Activated T-cell treated with anti-CD3 and anti-CD28 coated beads, Interleukin-2, amount 50 U/mL, for 72 hours (primary cell): ENCODE data around the gene IBA57. TPM values are rescaled to one million over a fixed set of nuclear protein-coding genes. Genes with fewer than 3 reads are reported as not detected.
"Not testable (repeated sequence)": the region's sequence is repeated elsewhere in the genome, so short reads cannot be mapped to it uniquely, and the experiment has no call there.

Experiments
- ATAC-seq, 2 donors: fragments of 150-1000 bp; cut with Tn5 transposase; replicated peaks in 1 of 2; 2 replicates each; pipeline ENCODE4 v1.10.0; 2021; ENCODE audit warnings: moderate library complexity in 2 of 2, mild to moderate bottlenecking in 1 of 2
- DNase-seq, 2 donors: peaks; one replicate each; pipeline ENCODE4 v3.0.0; 2021 to 2022; ENCODE audit warnings: mixed read lengths in 1 of 2
- H3K27ac Mint-ChIP-seq: one replicate; pipeline ENCODE4 v1.8.0; 2022; ENCODE audit warnings: mild to moderate bottlenecking, moderate library complexity, mixed read lengths
- H3K27me3 Mint-ChIP-seq: one replicate; pipeline ENCODE4 v1.8.0; 2022; ENCODE audit warnings: low read depth, mixed read lengths
- H3K36me3 Mint-ChIP-seq, 2 donors: one replicate each; pipeline ENCODE4 v1.8.0; 2022; ENCODE audit warnings: mixed read lengths in 2 of 2, mild to moderate bottlenecking in 1 of 2; ENCODE audit not compliant: insufficient read depth in 2 of 2
- H3K4me1 Mint-ChIP-seq: one replicate; pipeline ENCODE4 v1.8.0; 2022; ENCODE audit warnings: low read depth, mixed read lengths
- H3K4me3 Mint-ChIP-seq, 2 donors: one replicate each; pipeline ENCODE4 v1.8.0; 2022; ENCODE audit warnings: mild to moderate bottlenecking in 2 of 2, mixed read lengths in 2 of 2, moderate library complexity in 2 of 2
- H3K9me3 Mint-ChIP-seq, 2 donors: one replicate each; pipeline ENCODE4 v1.8.0; 2022; ENCODE audit warnings: mixed read lengths in 2 of 2
- total RNA-seq, 2 donors: library from RNA; stranded (reverse); gene quantifications; one replicate each; pipeline ENCODE4 v1.2.3, GENCODE V29; 2022

IBA57 gene
- total RNA-seq, 2 donors from 2014 or later, result 9.1 TPM

DNA sequence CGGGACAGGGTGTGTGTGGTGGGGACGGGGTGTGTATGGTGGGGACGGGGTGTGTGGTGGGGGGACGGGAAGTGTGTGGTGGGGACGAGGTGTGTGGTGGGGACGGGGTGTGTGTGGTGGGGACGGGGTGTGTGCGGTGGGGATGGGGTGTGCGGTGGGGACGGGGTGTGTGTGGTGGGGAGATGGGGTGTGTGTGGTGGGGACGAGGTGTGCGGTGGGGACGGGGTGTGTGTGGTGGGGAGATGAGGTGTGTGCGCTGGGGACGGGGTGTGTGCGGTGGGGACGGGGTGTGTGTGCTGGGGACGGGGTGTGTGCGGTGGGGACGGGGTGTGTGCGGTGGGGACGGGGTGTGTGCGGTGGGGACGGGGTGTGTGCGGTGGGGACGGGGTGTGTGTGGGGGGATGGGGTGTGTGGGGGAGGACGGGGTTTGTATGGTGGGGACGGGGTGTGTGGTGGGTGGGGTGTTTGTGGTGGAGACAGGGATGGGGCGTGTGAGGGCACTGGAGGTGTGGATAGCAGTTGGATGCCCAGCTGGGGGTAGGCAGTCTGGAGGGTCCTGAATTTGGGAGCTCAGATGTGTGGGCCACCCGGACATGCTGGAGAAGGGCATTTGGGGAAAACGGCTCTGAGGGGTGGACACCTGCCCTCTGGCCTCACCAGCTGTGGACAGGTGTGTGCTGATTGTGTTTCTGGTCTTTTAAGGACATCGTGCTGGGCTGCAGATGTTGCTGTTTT, 16.9 kb downstream of the IBA57 start:
- Mint-ChIP-seq H3K4me1 (peaks cover 14% of the 10 kb centered on the region), H3K36me3 (no peaks in the 10 kb centered on the region), H3K27ac (peak overlapping the region; percentile 45), H3K27me3 (no peaks in the 10 kb centered on the region), H3K4me3 (no peak overlapping the region), H3K9me3 (no peaks in the 10 kb centered on the region)
- ATAC-seq, result no peak
- no peak for DNase-seq

DNA sequence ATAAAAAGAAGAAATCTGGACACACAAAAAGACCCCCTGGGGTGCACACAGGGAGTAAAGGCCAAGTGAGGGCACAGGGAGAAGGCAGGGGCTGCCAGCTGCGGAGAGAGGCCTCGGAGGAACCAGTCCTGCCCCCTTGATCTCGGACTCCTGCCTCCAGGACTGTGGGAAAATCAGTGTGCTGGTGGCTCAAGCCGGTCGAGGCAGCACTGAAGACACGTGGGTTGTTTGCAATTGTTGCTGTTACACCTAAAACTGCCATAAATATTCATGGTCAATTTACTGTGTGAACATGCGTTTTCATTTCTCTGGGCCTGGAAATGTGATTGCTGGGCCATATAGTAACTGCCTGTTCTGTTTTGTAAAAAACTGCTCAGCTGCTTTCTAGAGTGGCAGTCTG, 18.5 kb downstream of the IBA57 start:
- DNase-seq, result no peak
- Mint-ChIP-seq H3K9me3 (peaks cover 0 to 2% of the 10 kb centered on the region in 2 donors), H3K36me3 (no peaks in the 10 kb centered on the region), H3K4me3 (no peak overlapping the region), H3K27ac (no peak overlapping the region), H3K27me3 (no peaks in the 10 kb centered on the region), H3K4me1 (peaks cover 14% of the 10 kb centered on the region)
- ATAC-seq, result no peak

DNA sequence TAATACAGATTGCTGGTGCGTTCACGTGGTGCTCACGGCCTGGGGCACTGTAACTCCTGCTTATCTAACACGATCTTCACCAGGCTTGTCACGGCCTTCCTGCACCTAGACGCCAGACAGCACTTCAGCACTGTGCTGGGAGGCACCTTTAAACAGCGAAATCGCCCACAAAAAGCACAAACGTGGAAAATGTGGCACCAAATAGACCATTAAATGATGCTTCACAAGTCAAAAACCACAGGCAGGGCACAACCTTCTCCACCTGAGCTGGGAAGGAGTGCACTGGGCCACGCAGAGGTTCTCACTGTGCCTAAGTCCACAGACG, 20.0 kb downstream of the IBA57 start:
- DNase-seq (no peak), ATAC-seq (peak; percentile 64 to 85)

DNA sequence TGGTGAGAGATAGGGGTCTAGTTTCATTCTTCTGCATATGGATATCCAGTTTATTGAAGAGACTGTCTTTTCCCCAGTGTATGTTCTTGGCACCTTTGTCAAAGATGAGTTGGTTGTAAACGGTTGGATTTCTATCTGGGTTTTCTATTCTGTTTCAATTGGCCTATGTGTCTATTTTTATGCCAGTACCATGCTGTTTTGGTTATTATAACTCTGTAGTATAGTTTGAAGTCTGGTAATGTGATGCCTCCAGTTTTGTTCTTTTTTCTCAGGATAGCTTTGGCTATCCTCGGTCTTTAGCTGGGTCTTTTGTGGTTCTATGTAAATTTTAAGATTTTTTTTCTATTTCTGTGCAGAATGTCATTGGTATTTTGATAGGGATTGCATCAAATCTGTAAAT, 22.6 kb downstream of the IBA57 start:
- H3K4me3 Mint-ChIP-seq, ATAC-seq, H3K36me3 Mint-ChIP-seq, H3K27ac Mint-ChIP-seq, H3K27me3 Mint-ChIP-seq, H3K9me3 Mint-ChIP-seq, DNase-seq: not testable (repeated sequence)
- peaks cover 10% of the 10 kb centered on the region for H3K4me1 Mint-ChIP-seq

More for the DNA sequence above, 20.0 kb downstream of the IBA57 start:
- H3K27ac Mint-ChIP-seq, result no peak overlapping the region
- peaks cover 10% of the 10 kb centered on the region for H3K4me1 Mint-ChIP-seq
- no peak overlapping the region for H3K4me3 Mint-ChIP-seq
- H3K27me3 Mint-ChIP-seq, result no peaks in the 10 kb centered on the region
- H3K36me3 Mint-ChIP-seq, result no peaks in the 10 kb centered on the region
- H3K9me3 Mint-ChIP-seq, result peaks cover 0 to 2% of the 10 kb centered on the region in 2 donors

DNA sequence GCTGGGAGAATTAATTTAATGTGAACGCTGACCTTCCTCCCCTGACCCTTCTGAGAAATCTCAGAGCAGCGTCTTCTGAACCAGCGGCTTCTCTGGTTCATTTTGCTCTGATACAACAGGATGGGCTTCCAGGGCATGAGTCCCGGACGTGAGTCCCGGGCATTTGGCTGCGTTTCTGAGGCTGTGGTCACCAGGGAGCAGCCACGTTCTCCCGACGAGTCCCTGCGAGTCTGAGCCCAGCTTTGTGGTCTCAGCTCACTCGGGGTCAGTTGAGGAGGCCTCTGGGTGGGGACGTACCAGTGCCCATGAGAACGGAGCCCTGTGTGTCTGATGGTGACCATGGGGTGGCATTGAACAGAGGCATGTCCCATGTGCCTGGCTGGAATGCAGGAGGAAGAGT, 24.6 kb downstream of the IBA57 start:
- Mint-ChIP-seq H3K27me3 (no peaks in the 10 kb centered on the region), H3K4me3 (no peak overlapping the region), H3K4me1 (peaks cover 9% of the 10 kb centered on the region), H3K27ac (no peak overlapping the region), H3K36me3 (no peaks in the 10 kb centered on the region), H3K9me3 (peaks cover 0 to 2% of the 10 kb centered on the region in 2 donors)
- ATAC-seq, result no peak
- no peak for DNase-seq

DNA sequence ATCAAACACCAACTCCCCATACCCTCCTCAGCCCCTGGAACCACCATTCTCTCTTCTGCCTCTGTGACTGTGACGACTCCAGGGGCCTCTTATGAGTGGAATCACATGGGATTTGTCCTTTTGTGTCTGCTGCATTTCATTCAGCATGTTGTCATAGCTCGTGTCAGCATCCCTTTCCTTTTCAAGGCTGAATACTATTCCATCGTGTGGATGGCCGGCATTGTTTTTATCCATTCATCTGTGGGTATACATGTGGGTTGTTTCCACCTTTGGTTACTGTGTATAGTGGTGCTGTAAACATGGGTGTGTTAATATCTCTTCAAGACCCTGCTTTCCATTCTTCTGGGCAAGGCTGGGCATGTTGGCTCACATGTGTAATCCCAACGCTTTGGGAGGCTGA, 25.2 kb downstream of the IBA57 start:
- Mint-ChIP-seq H3K9me3 (peaks cover 0 to 2% of the 10 kb centered on the region in 2 donors), H3K27ac (no peak overlapping the region), H3K36me3 (no peaks in the 10 kb centered on the region), H3K27me3 (no peaks in the 10 kb centered on the region), H3K4me3 (no peak overlapping the region), H3K4me1 (peaks cover 3% of the 10 kb centered on the region)
- DNase-seq (no peak), ATAC-seq (no peak)

DNA sequence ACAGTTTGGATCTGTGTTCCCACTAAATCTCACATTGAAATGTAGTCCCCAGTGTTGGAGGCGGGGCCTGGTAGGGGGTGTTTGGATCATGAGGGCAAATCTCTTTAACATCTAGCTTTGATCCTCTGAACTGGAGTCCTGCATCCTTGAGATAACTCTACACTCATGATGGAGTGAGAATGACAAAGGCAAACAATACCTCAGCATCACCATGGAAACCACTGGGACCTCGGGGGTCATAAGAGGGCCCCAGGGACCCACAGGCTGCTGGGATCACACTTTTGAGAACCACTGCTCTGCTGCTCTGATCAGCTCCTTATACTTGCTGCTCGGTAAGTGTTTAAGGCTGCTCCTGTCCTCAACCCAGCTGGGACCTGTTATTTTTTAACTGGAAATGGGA, 28.8 kb downstream of the IBA57 start:
- H3K4me3 Mint-ChIP-seq, result no peak overlapping the region

DNA sequence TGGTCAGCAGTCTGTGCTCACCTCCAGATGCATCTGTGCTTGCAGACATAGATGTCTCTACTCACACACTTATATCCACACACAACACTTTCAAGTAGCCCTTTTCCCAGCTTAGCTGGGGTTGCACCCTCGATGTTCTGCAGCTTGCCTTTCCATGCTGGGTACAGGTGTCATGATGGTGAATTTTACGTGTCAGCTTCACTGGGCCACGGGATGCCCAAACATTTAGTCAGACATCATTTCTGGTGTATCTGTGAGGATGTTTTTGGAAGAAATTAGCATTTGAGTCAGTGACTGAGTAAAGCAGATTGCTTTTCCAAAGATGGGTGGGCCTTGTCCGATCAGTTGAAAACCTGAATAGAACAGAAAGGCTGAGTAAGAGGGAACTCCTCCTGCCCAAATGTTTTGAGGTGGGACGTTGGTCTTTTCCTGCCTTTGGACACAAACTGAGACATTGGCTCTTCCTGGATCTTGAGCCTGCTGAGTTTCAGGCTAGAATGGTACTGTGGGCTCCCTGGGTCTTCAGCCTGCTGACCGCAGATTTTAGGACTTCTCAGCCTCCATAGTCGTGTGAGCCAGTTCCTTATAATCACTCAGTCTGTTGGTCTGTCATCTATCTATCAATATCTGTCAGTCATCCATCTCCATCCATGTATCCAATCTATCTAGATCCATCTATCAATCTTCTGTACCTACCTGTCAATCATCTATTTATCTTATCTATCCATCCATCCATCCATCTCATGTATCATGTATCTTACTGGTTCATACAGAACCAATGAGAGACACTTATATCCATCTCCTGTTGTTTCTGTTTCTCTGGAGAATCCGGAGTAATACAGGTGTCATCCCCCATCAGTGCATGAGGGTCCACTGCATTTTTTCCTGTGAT, 29.6 kb downstream of the IBA57 start:
- Mint-ChIP-seq H3K36me3 (peaks cover 9 to 16% of the 10 kb centered on the region in 2 donors), H3K27me3 (no peaks in the 10 kb centered on the region), H3K4me1 (no peaks in the 10 kb centered on the region), H3K4me3 (no peak overlapping the region), H3K27ac (no peak overlapping the region), H3K9me3 (peaks cover 9 to 11% of the 10 kb centered on the region in 2 donors)
- no peak for ATAC-seq
- no peak for DNase-seq

More for the DNA sequence above, 28.8 kb downstream of the IBA57 start:
- Mint-ChIP-seq H3K4me1 (no peaks in the 10 kb centered on the region), H3K9me3 (peaks cover 6 to 7% of the 10 kb centered on the region in 2 donors), H3K27me3 (no peaks in the 10 kb centered on the region), H3K36me3 (peaks cover 6 to 12% of the 10 kb centered on the region in 2 donors), H3K27ac (no peak overlapping the region)
- ATAC-seq, result no peak
- DNase-seq, result no peak

DNA sequence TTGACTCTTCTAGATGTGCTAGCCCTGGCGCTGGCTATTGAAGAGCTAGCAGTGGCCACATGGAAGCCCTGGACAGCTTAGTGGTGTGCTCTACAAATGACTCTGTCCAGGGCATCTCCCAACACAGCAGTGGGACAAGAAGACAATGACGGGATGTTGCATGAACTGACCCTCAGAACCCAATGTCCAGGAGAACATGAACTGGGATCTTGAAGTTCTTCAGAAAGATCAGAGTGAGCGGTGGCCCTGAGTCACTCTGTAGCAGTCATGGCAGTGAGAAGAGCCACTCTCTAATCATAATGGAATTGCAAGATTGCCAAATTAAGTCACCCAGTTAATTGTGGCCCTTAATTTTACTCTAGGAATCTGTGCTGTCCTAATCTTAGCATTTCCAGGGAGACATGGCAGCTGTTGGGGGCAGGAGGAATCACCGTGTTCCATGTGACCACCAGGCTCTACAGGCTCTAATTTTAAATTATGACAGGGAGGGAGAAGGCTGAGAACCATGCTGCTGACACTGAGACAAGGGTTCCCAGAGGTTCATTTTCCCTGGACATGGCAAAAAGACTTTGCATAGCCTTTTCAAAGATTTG, 32.0 kb downstream of the IBA57 start:
- DNase-seq, result no peak
- Mint-ChIP-seq H3K27ac (no peak overlapping the region), H3K4me1 (no peaks in the 10 kb centered on the region), H3K36me3 (peaks cover 9 to 16% of the 10 kb centered on the region in 2 donors), H3K27me3 (peaks cover 6% of the 10 kb centered on the region), H3K9me3 (peaks cover 10 to 11% of the 10 kb centered on the region in 2 donors), H3K4me3 (no peak overlapping the region)
- no peak for ATAC-seq

DNA sequence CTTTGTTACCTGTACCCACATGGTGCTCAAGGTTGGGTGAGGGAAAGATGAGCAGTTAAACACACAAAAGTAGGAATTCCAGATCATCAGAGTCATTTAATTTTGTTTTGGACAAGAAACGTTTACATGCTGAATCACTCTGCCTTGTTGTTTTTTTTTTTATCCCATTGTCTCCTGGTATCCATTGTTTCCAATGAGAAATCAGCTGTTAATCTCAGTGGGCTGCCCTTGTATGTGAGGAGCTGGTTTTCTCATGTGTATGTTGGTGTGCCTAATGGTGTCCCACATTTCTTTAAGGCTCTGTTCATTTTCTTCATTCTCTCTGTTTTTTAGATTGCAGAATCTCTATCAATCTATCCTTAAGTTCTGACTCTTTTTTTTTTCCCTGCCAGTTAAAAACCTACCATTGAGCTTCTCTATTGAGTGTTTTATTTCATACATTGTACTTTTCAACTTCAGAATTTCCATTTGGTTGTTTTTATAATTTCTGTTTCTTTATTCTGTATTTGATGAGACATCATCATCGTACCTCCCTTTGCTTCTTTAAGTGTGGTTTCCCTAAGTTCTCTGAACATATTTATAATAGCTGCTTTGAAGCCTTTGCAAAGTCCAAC, 33.5 kb downstream of the IBA57 start:
- Mint-ChIP-seq H3K36me3 (peaks cover 9 to 16% of the 10 kb centered on the region in 2 donors), H3K9me3 (peaks cover 10 to 11% of the 10 kb centered on the region in 2 donors), H3K27ac (no peak overlapping the region), H3K4me3 (no peak overlapping the region), H3K27me3 (peaks cover 14% of the 10 kb centered on the region), H3K4me1 (no peaks in the 10 kb centered on the region)
- DNase-seq (no peak), ATAC-seq (no peak)

DNA sequence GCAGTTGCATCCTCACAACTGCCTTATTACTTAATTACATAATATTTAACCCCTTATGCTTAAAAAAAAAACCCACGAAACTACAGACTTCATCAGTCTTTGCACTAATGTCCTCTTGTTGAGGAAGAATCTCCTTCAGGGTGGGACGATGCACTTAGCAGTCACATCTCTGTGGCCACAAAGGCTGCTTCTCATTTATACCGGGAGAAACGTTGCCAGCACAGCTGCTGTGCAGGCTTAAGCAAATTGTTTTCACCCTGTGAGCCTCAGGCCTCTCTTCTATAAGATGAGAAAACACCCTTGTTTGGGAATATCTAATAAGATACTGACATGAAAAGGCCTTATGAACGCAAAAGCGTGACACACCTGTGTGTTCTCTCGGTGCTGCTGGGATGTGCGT, 39.4 kb downstream of the IBA57 start:
- Mint-ChIP-seq H3K27me3 (peaks cover 20% of the 10 kb centered on the region), H3K36me3 (no peaks in the 10 kb centered on the region), H3K4me1 (no peaks in the 10 kb centered on the region), H3K4me3 (no peak overlapping the region), H3K9me3 (peaks cover 0 to 1% of the 10 kb centered on the region in 2 donors), H3K27ac (no peak overlapping the region)
- DNase-seq (no peak), ATAC-seq (no peak)

DNA sequence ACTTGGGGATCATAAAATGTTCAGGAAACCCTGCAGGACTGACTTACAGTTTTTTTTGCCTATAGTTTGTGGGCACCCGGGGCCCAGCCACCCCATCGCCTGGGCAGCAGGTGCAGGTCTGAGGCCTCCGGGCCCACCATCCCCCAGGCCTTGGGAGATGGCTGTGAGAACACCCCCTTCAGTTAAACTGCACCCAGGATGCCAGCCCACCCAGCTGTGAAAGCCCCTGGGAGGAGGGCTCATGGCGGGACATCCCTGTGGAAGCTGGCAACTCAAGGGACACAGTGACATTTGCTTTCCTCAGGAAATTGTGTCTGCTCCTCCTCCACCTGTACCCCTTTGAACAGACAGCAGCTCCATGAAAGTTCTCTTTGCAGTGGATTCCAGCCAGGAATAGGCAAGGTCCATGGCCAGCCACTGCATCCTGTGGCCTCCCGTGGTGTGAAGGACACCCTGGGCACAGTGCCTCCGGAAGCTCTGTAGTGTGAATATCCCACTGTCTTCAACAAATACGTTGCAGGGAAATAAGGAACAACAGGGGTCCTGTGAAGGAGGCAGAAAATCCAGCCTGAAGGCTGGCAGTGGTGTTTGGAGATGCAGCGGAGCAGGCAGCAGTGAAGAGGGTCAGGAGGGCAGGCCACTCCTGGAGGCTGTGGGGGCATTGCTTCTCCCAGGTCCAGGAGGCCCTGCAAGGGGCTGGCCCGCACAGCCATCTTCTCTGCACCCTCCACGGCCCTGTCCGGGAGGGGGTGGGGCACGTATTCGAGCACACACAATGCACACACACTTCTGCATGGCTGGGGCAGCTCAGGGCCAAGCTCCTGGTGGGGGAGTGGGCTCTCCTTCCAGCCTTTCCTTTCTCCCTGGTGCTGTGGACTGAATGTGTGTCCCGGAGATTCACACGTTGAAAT, 40.2 kb downstream of the IBA57 start:
- Mint-ChIP-seq H3K9me3 (peaks cover 0 to 1% of the 10 kb centered on the region in 2 donors), H3K4me3 (no peak overlapping the region), H3K4me1 (no peaks in the 10 kb centered on the region), H3K27ac (no peak overlapping the region), H3K36me3 (no peaks in the 10 kb centered on the region), H3K27me3 (peaks cover 20% of the 10 kb centered on the region)
- ATAC-seq (no peak), DNase-seq (no peak)
